NB4 (cell line): ENCODE results near the gene IGF2BP3.

Experiments used
- CTCF ChIP-seq: IDR thresholded peaks from one replicate; pipeline ENCODE4 v1.5.1; 2012; ENCODE audit warnings: low read depth, low read length
- POLR2A ChIP-seq: IDR thresholded peaks from 2 replicates; pipeline ENCODE4 v1.6.1; 2011; ENCODE audit warnings: mild to moderate bottlenecking; ENCODE audit not compliant: insufficient read length; ENCODE audit errors: extremely low read depth

DNA sequence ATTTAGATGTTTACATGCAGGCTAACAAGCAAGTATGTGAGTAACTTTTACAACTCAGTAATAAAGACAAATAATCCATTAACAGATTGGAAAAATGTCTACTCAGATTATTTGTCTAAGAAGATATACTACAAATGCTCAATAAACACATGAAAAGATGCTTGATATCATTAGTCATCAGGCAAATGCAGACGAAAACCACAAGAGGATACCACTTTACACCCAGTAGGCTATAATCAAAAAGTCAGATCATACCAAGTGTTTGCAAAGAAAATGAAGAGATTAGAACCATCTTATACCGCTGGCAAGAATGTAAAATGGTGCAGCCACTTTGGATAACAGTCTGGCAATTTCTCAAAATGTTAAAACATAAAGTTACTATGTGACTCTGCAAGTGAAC lies 87.1 kb downstream of the IGF2BP3 start:
- TF ChIP-seq CTCF (no peak), POLR2A (no peak)
